GM23338 (cell line): ENCODE data around the gene CDKN2AIPNL. TPM values are rescaled to one million over a fixed set of nuclear protein-coding genes. Genes with fewer than 3 reads are reported as not detected.

Experiments used
- ATAC-seq: fragments of 200-7000 bp; cut with Tn5 transposase; 3 replicates; pipeline ENCODE4 v1.9.1; 2020
- DNase-seq: peaks from one replicate; pipeline ENCODE4 v3.0.0-alpha.2; 2015; ENCODE audit warnings: low spot score
- H2AFZ ChIP-seq: fragments of 200-600 bp; sonication (generic); 2 replicates; pipeline ENCODE4 v1.8.0; 2016; ENCODE audit warnings: antibody characterized with exemption, mild to moderate bottlenecking, moderate library complexity
- H3F3A ChIP-seq: fragments of 200-600 bp; sonication (generic); replicated peaks from 2 replicates; pipeline ENCODE4 v1.8.0; 2017; ENCODE audit warnings: antibody characterized with exemption, mixed run types, low read depth
- H3K27ac ChIP-seq: fragments of 200-600 bp; sonication (generic); 2 replicates; pipeline ENCODE4 v1.6.1; 2016; ENCODE audit warnings: low read depth
- H3K27me3 ChIP-seq: fragments of 200-600 bp; sonication (generic); 2 replicates; pipeline ENCODE4 v1.8.0; 2016; ENCODE audit warnings: mild to moderate bottlenecking, mixed run types, moderate library complexity; ENCODE audit not compliant: insufficient read depth
- H3K36me3 ChIP-seq: fragments of 200-600 bp; sonication (generic); 2 replicates; pipeline ENCODE4 v1.8.0; 2016; ENCODE audit warnings: mild to moderate bottlenecking; ENCODE audit not compliant: insufficient read depth
- H3K4me1 ChIP-seq: fragments of 200-600 bp; sonication (generic); 2 replicates; pipeline ENCODE4 v1.8.0; 2016; ENCODE audit warnings: mild to moderate bottlenecking, moderate library complexity; ENCODE audit not compliant: insufficient read depth
- H3K4me2 ChIP-seq: fragments of 200-600 bp; sonication (generic); 2 replicates; pipeline ENCODE4 v1.7.1; 2017; ENCODE audit warnings: mixed run types
- H3K4me3 ChIP-seq: fragments of 200-600 bp; sonication (generic); 2 replicates; pipeline ENCODE4 v1.6.1; 2016; ENCODE audit warnings: mixed run types
- H3K79me2 ChIP-seq: fragments of 200-600 bp; sonication (generic); replicated peaks from 2 replicates; pipeline ENCODE4 v1.8.0; 2017; ENCODE audit warnings: mild to moderate bottlenecking; ENCODE audit not compliant: insufficient read depth
- H3K9me2 ChIP-seq: fragments of 200-600 bp; sonication (generic); 2 replicates; pipeline ENCODE4 v1.8.0; 2017; ENCODE audit not compliant: insufficient read depth
- H4K20me1 ChIP-seq: fragments of 200-600 bp; sonication (generic); replicated peaks from 2 replicates; pipeline ENCODE4 v1.8.0; 2017; ENCODE audit warnings: mild to moderate bottlenecking; ENCODE audit not compliant: insufficient read depth
- H3K27ac Mint-ChIP-seq: 2 replicates; pipeline ENCODE4 v1.8.0; 2020; ENCODE audit warnings: inconsistent platforms, mild to moderate bottlenecking, moderate library complexity, mixed read lengths
- H3K27me3 Mint-ChIP-seq: 3 replicates; pipeline ENCODE4 v1.8.0; 2022; ENCODE audit warnings: low read depth, mild to moderate bottlenecking, moderate library complexity, mixed read lengths, inconsistent platforms; ENCODE audit not compliant: insufficient read depth, poor library complexity
- H3K36me3 Mint-ChIP-seq: 3 replicates; pipeline ENCODE4 v1.8.0; 2021; ENCODE audit warnings: low read depth, mild to moderate bottlenecking, inconsistent platforms, moderate library complexity, mixed read lengths
- H3K4me1 Mint-ChIP-seq: 3 replicates; pipeline ENCODE4 v1.8.0; 2020; ENCODE audit warnings: mild to moderate bottlenecking, inconsistent platforms, mixed read lengths
- H3K4me3 Mint-ChIP-seq: 3 replicates; pipeline ENCODE4 v1.8.0; 2021; ENCODE audit warnings: moderate library complexity, mild to moderate bottlenecking, inconsistent platforms, mixed read lengths
- H3K9me3 Mint-ChIP-seq: 3 replicates; pipeline ENCODE4 v1.8.0; 2020; ENCODE audit warnings: moderate library complexity, mild to moderate bottlenecking, inconsistent platforms, mixed read lengths
- CREB1 ChIP-seq: fragments of 250-450 bp; sonication (Bioruptor Pico); IDR thresholded peaks from 2 replicates; pipeline ENCODE4 v1.5.0; 2020; ENCODE audit warnings: low read depth, mild to moderate bottlenecking, moderate library complexity
- CTCF ChIP-seq, 2 experiments: fragments of 200-600 bp in 1 of 2; sonication (generic) in 1 of 2; conservative IDR thresholded peaks; 2 replicates each; pipeline versions ENCODE4 v1.5.1 to v1.6.1; 2016 to 2017; ENCODE audit warnings: antibody characterized with exemption in 2 of 2, low read depth in 2 of 2, mild to moderate bottlenecking in 2 of 2, moderate library complexity in 1 of 2
- EZH2 ChIP-seq: fragments of 200-600 bp; sonication (generic); IDR thresholded peaks from one replicate; pipeline ENCODE4 v1.8.0; 2017; ENCODE audit warnings: antibody characterized with exemption, mild to moderate bottlenecking, low read depth; ENCODE audit not compliant: unreplicated experiment
- EZH2phosphoT487 ChIP-seq: fragments of 200-600 bp; sonication (generic); IDR thresholded peaks from one replicate; pipeline ENCODE4 v1.8.1; 2018; ENCODE audit warnings: antibody characterized with exemption; ENCODE audit not compliant: unreplicated experiment
- JUNB ChIP-seq: IDR thresholded peaks from one replicate; pipeline ENCODE4 v1.6.1; 2016; ENCODE audit warnings: antibody characterized with exemption; ENCODE audit not compliant: unreplicated experiment
- NANOG ChIP-seq: IDR thresholded peaks from 2 replicates; pipeline ENCODE4 v1.6.1; 2016; ENCODE audit warnings: antibody characterized with exemption, borderline replicate concordance
- POLR2AphosphoS5 ChIP-seq: IDR thresholded peaks from 2 replicates; pipeline ENCODE4 v1.6.1; 2016; ENCODE audit warnings: antibody characterized with exemption, low read depth
- REST ChIP-seq: IDR thresholded peaks from one replicate; pipeline ENCODE4 v1.6.1; 2018; ENCODE audit warnings: antibody characterized with exemption; ENCODE audit not compliant: unreplicated experiment
- STAT1 ChIP-seq: IDR thresholded peaks from one replicate; pipeline ENCODE4 v1.6.1; 2016; ENCODE audit warnings: antibody characterized with exemption; ENCODE audit not compliant: unreplicated experiment
- ZNF114 ChIP-seq: fragments of 250-450 bp; sonication (Bioruptor Pico); IDR thresholded peaks from 2 replicates; pipeline ENCODE4 v1.5.0; 2020; ENCODE audit warnings: mild to moderate bottlenecking, moderate library complexity
- ZNF331 ChIP-seq: fragments of 250-450 bp; sonication (Bioruptor Pico); IDR thresholded peaks from 2 replicates; pipeline ENCODE4 v1.5.0; 2020; ENCODE audit warnings: low read depth, mild to moderate bottlenecking, moderate library complexity
- ZNF462 ChIP-seq: fragments of 250-450 bp; sonication (Bioruptor Pico); IDR thresholded peaks from 2 replicates; pipeline ENCODE4 v1.5.0; 2020; ENCODE audit warnings: mild to moderate bottlenecking, moderate library complexity
- polyA plus RNA-seq: library from polyadenylated mRNA; unstranded; fragments of >200 nt; fragmentation: Nextera tagmentation; extraction: Ambion mirVana; gene quantifications from 2 replicates; pipeline ENCODE4 v1.2.1, GENCODE V29; 2016
- total RNA-seq: library from RNA; depleted of rRNA; stranded (reverse); fragments of >200 nt; shearing (Covaris generic); gene quantifications from 2 replicates; pipeline ENCODE4 v1.2.3, GENCODE V29; 2014
- TF ChIP-seq, protein P1 (sequence below): IDR thresholded peaks from 2 replicates; pipeline ENCODE4 v1.6.1; 2016; ENCODE audit warnings: antibody characterized with exemption

The CDKN2AIPNL gene
- total and polyA plus RNA-seq, 2 experiments from 2014 or later: 53.5 to 79.5 TPM

DNA sequence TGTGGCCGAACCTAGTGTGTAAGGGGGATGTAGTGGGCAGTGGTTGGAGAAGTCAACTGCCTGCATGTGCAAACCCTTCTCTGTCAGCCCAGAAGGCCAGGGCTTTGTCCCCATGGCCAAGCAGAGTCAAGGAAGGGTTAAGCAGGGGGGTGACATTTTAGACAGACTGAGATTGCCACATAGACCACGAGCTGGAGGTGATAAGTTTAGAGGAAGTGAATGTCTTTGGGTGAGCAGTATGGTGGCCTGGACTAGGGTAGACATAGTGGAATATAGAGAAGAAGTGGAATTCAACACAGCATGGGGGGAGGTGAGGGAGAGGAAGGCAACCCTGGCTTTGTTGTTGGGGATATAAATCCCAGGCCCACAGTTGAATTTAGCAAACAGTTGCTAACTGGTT is 38.7 kb upstream of the CDKN2AIPNL start:
- Histone ChIP-seq H3K36me3 (no peaks in the 10 kb centered on the region), H3K79me2 (no peaks in the 10 kb centered on the region), H3K9me2 (no peaks in the 10 kb centered on the region), H3K27ac (no peak overlapping the region), H3K4me3 (no peak overlapping the region), H3K27me3 (no peaks in the 10 kb centered on the region), H3K4me1 (peaks cover 8% of the 10 kb centered on the region; the same call in 1 of the 2 replicates), H3F3A (no peaks in the 10 kb centered on the region), H2AFZ (no peak overlapping the region), H4K20me1 (no peaks in the 10 kb centered on the region), H3K4me2 (no peak overlapping the region)
- no peak overlapping the region for H3K4me3 Mint-ChIP-seq
- TF ChIP-seq EZH2phosphoT487 (no peak), STAT1 (no peak), REST (no peak), ZNF462 (CRISPR knock-in tag) (no peak), EZH2 (no peak), JUNB (no peak), POLR2AphosphoS5 (no peak), ZNF114 (CRISPR knock-in tag) (no peak), NANOG (no peak), CREB1 (no peak), ZNF331 (CRISPR knock-in tag) (no peak), CTCF (conservative IDR thresholded peaks at IDR 0.05; ENCODE audit: low read depth in 2 of 2) (no peak)
- TF ChIP-seq, protein P1, sequence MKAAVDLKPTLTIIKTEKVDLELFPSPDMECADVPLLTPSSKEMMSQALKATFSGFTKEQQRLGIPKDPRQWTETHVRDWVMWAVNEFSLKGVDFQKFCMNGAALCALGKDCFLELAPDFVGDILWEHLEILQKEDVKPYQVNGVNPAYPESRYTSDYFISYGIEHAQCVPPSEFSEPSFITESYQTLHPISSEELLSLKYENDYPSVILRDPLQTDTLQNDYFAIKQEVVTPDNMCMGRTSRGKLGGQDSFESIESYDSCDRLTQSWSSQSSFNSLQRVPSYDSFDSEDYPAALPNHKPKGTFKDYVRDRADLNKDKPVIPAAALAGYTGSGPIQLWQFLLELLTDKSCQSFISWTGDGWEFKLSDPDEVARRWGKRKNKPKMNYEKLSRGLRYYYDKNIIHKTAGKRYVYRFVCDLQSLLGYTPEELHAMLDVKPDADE: no peak
- peaks cover under 1% of the 10 kb centered on the region; the same call in 2 of the 3 replicates for H3K36me3 Mint-ChIP-seq
- ATAC-seq: no peak
- H3K9me3 Mint-ChIP-seq: no peaks in the 10 kb centered on the region
- no peak for DNase-seq
- H3K27ac Mint-ChIP-seq: no peak overlapping the region
- peaks cover 11% of the 10 kb centered on the region for H3K4me1 Mint-ChIP-seq
- H3K27me3 Mint-ChIP-seq: peaks cover 8% of the 10 kb centered on the region
